Heart left ventricle (tissue), 16 donors: Measurements from ENCODE around the gene RABL6. TPM values are rescaled to one million over a fixed set of nuclear protein-coding genes. Genes with fewer than 3 reads are reported as not detected.

Experiments
- ATAC-seq, 4 donors: fragments of 200-7000 bp; cut with Tn5 transposase; one replicate each; pipeline ENCODE4 v1.9.1; 2020 to 2022; ENCODE audit warnings: moderate library complexity in 4 of 4, mild to moderate bottlenecking in 3 of 4, moderate number of reproducible peaks in 1 of 4
- DNase-seq, 5 donors: peaks; one replicate each; pipeline ENCODE4 v3.0.0-alpha.2; 2020
- H3K27ac ChIP-seq, 12 donors: fragments of 200-600 bp; sonication (generic) in 4 of 12; one replicate each; pipeline versions ENCODE4 v1.5.0 to v1.8.0; 2016 to 2022; ENCODE audit warnings: mild to moderate bottlenecking in 2 of 12
- H3K27me3 ChIP-seq, 9 donors: fragments of 200-600 bp; sonication (generic) in 2 of 9; one replicate each; pipeline versions ENCODE4 v1.5.1 to v1.8.0; 2016 to 2022; ENCODE audit warnings: mild to moderate bottlenecking in 3 of 9
- H3K36me3 ChIP-seq, 9 donors: fragments of 200-600 bp; sonication (generic) in 2 of 9; one replicate each; pipeline versions ENCODE4 v1.5.0 to v1.8.0; 2018 to 2022; ENCODE audit warnings: mild to moderate bottlenecking in 2 of 9
- H3K4me1 ChIP-seq, 12 donors: fragments of 200-600 bp; sonication (generic) in 4 of 12; one replicate each; pipeline versions ENCODE4 v1.5.0 to v1.8.0; 2016 to 2022; ENCODE audit warnings: mild to moderate bottlenecking in 3 of 12
- H3K4me3 ChIP-seq, 12 donors: fragments of 200-600 bp; sonication (generic) in 4 of 12; one replicate each; pipeline versions ENCODE4 v1.5.0 to v1.8.0; 2017 to 2022; ENCODE audit warnings: mild to moderate bottlenecking in 9 of 12, moderate library complexity in 4 of 12
- H3K9me3 ChIP-seq, 12 donors: fragments of 200-600 bp; sonication (generic) in 4 of 12; one replicate each; pipeline versions ENCODE4 v1.5.0 to v1.8.0; 2016 to 2022; ENCODE audit warnings: mild to moderate bottlenecking in 1 of 12
- CTCF ChIP-seq, 12 donors: fragments of 200-600 bp; sonication (generic) in 4 of 12; IDR thresholded peaks; one replicate each; pipeline versions ENCODE4 v1.5.0 to v1.8.0; 2018 to 2022; ENCODE audit warnings: antibody characterized with exemption in 12 of 12, mild to moderate bottlenecking in 5 of 12
- POLR2A ChIP-seq, 2 donors: fragments of 450-650 bp; IDR thresholded peaks; one replicate each; pipeline ENCODE4 v1.6.1; 2017; ENCODE audit warnings: antibody characterized with exemption in 2 of 2, mild to moderate bottlenecking in 2 of 2, moderate library complexity in 2 of 2
- WGBS, 4 donors: extraction: QIAGEN DNeasy Blood & Tissue Kit in 2 of 4; methylation state at CpG; one replicate each; pipeline versions ENCODE4 v1.1.5 to v1.1.7; 2013 to 2018; 5-methylcytosine and 5-hydroxymethylcytosine counted together
- intact Hi-C, 10 donors: fragments of 100-400 bp; cut with DNase I; formaldehyde crosslinking; loops; one replicate each; pipeline versions ENCODE4 v1.11.1 to v1.14.2; 2022
- polyA plus RNA-seq, 2 donors: library from polyadenylated mRNA; stranded (reverse); fragments of 200-250 nt; gene quantifications; one replicate each; pipeline ENCODE4 v1.2.3, GENCODE V29; 2013
- total RNA-seq, 9 donors: library from RNA; depleted of rRNA in 2 of 9; stranded (reverse); fragments of >200 nt in 2 of 9; fragmentation: NEBNext Ultra II Directional in 3 of 9; extraction: Animal tissue kit (Norgen Biotek cat#: 25700) in 3 of 9; gene quantifications; one replicate each; pipeline versions ENCODE4 v1.1.0 to v1.2.4, GENCODE V29; 2016 to 2023
- donor health status: ischemic (EF 13 %, LVEDD 7.1; RV severe dilation, severe dysfunction).
- donor health status: healthy with polysubstance abuse.
- donor health status: DM: no; HTN: yes; CAD: no.
- donor health status: DM: no; HTN: no; CAD: no.
- donor health status: ischemic (EF 25% LVEDD 6.9; RV normal size, moderate dysfunction).
- donor health status: ischemic (EF 25% LVEDD 5.7; RV mildly dilated, moderate dysfunction).
- donor health status: healthy.
- donor health status: DM: yes; HTN: yes; CAD: no.
- donor health status: ischemic (EF 35%, LVEDD 5.7; RV mildly dilated, moderate dysfunction).
- donor health status: nonischemic (EF 11% LVEDD 7.7; RV severe dilation, severe dysfunction).
- donor health status: DM: yes; HTN: yes; CAD: no.
- donor health status: PGD.
- donor health status: ischemic (EF 29% LVEDD 5.4; RV normal size, mild dysfunction).
- donor health status: nonischemic (EF 23%, LVEDD 6.1; RV moderate dilation, normal function).

RABL6 gene
- total and polyA plus RNA-seq, 11 donors, result 59.4 to 90.8 (median 71.6) TPM

DNA sequence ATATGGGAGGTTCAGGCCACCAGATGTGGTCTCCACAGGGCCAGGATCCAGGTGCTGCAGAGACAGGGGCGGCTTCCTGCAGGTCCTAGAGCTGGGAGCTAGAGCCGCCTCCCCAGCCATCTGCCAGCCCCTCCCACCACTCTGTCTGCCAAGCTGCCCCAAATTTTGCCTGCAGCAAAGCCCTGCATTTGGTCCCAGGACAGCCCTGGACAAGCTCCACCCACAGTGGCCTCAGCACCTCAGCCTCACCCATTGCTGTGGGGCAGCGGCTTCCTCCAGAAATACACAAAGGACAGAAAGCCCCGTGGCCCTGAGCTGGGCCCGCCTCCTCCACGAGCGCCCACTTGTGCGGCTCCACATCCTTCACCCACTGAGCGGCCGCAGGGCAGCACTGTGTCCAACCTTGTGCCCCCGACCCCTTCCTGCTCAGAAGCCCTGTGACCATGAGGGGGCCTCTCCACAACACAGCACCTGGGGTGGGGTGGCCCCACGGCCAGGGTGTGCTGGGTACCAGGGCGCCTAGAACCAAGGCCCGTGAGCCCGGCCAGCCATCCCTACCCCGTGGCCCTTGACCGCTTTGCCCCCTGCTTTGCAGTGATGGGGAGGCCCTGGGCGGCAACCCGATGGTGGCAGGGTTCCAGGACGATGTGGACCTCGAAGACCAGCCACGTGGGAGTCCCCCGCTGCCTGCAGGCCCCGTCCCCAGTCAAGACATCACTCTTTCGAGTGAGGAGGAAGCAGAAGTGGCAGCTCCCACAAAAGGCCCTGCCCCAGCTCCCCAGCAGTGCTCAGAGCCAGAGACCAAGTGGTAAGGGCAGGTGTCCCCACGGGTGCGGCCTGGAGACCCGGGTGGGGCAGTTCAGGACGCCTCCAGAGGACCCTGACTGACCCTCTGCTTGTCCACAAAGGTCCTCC is 30.8 kb downstream of the RABL6 start:
- no peaks in the 10 kb centered on the region for H3K9me3 ChIP-seq
- TF ChIP-seq CTCF (IDR thresholded peaks at IDR 0.05) (no peak), POLR2A (IDR thresholded peaks at IDR 0.05) (no peak)
- H3K36me3 ChIP-seq, result peaks cover 0 to 56% (median 22%) of the 10 kb centered on the region in 9 donors
- H3K4me1 ChIP-seq, result peaks cover 5 to 32% (median 20%) of the 10 kb centered on the region in 12 donors
- peaks cover 0 to 10% (median 0%) of the 10 kb centered on the region in 9 donors for H3K27me3 ChIP-seq
- intact Hi-C loops, result loop anchor here in 1 of 10 donors (5.0 kb wide), 1 partner anchor 36 kb away; no protein-coding TSS in a partner anchor
- ATAC-seq, result no peak
- no peak for DNase-seq
- no peak overlapping the region for H3K4me3 ChIP-seq
- no peak overlapping the region for H3K27ac ChIP-seq
- 81 to 89% (median 87%) methylated on average over 15 to 29 of the region's 29 CpGs for WGBS, 4 donors

- 87 to 89% (median 88%) methylated on average over 18 to 36 of the region's 36 CpGs for WGBS, 4 donors
- no peak for ATAC-seq
- Histone ChIP-seq H3K27ac (no peak overlapping the region), H3K4me3 (no peak overlapping the region), H3K36me3 (peaks cover 0 to 55% (median 16%) of the 10 kb centered on the region in 9 donors), H3K4me1 (peaks cover 10 to 41% (median 27%) of the 10 kb centered on the region in 12 donors), H3K27me3 (peaks cover 0 to 19% (median 5%) of the 10 kb centered on the region in 9 donors), H3K9me3 (no peaks in the 10 kb centered on the region)
- TF ChIP-seq CTCF (IDR thresholded peaks at IDR 0.05), result no peak
- no peak for TF ChIP-seq POLR2A (IDR thresholded peaks at IDR 0.05)
- intact Hi-C loops, result loop anchor here in 5 of 10 donors (5.0 to 10.0 kb wide), 4 partner anchors 37 to 195 kb away; partner anchors contain the start of genes CCDC183 (in 2 of the 5), FUT7 (in 2 of the 5), TMEM141 (in 2 of the 5) and FBXW5 (in 1 of the 5)
- DNase-seq, result no peak
These were observed 31.7 kb downstream of the RABL6 start for GRCh38 chr9:136839229-136840139.

DNA sequence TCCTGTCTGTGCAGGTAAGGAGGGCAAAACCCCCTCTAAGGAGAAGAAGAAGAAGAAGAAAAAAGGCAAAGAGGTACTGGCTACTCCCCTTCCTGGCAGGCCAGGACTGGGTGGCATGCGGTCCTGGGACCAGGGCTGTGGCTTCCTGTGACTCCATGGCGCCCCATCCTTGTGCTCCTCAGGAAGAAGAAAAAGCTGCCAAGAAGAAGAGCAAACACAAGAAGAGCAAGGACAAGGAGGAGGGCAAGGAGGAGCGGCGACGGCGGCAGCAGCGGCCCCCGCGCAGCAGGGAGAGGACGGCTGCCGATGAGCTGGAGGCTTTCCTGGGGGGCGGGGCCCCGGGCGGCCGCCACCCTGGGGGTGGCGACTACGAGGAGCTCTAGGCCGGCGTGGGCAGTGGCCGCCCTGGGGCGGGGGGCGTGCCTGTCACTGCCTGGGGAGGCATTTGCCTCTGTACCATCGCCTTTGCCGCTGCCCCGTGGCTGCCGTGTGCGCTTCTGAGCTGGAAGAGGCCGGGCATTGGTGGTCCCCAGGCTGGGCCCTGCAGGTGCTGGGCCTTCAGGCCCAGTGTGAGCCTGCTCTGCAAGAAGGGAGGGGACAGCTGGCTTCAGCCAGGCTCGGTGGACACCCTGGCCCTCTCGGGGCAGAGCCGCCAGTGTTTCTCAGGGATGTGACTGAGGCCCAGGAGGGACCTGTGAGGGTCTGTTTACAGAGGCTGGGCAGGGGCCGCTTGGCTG is 32.6 kb downstream of the RABL6 start:
- DNase-seq (no peak), ATAC-seq (no peak)
- Histone ChIP-seq H3K27me3 (peaks cover 0 to 24% (median 10%) of the 10 kb centered on the region in 9 donors), H3K4me1 (peaks cover 10 to 41% (median 27%) of the 10 kb centered on the region in 12 donors), H3K27ac (no peak overlapping the region), H3K4me3 (no peak overlapping the region), H3K36me3 (peaks cover 0 to 54% (median 16%) of the 10 kb centered on the region in 9 donors), H3K9me3 (no peaks in the 10 kb centered on the region)
- intact Hi-C loops, result loop anchor here in 4 of 10 donors (5.0 to 10.0 kb wide), 3 partner anchors 46 to 194 kb away; partner anchors contain the start of genes CCDC183 (in 2 of the 4), FUT7 (in 2 of the 4), TMEM141 (in 2 of the 4) and FBXW5 (in 1 of the 4)
- no peak for TF ChIP-seq POLR2A (IDR thresholded peaks at IDR 0.05)
- 68 to 80% (median 75%) methylated on average over 25 to 32 of the region's 32 CpGs for WGBS, 4 donors
